GM21737 (cell line): ENCODE data around the gene MYBPC2.
"Not testable (repeated sequence)": the region's sequence is repeated elsewhere in the genome, so short reads cannot be mapped to it uniquely, and the experiment has no call there.

Experiments used
- ATAC-seq: cut with Tn5 transposase; IDR thresholded peaks from one replicate; pipeline ENCODE4 v1.9.1; 2021; ENCODE audit warnings: mild to moderate bottlenecking, moderate library complexity; ENCODE audit not compliant: unreplicated experiment

Gene MYBPC2

DNA sequence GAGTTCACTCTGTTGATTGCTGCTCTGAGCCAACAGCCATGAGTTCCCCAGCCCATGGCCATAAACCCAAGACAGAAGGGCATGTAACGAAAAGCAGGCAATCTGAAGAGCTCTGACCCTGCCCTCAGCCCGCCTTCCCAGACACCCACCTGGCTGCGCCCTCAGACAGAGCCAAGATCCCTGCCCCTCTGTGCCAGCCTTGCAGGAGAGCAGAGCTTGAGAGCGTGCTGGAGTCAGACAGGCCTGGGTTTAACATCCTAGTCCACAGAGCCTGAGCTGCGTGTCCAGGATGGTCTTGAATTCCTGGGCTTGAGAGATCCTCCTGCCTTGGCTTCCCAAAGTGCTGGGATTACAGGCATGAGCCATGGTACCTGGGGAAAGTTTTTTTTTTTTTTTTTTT lies 24.6 kb downstream of the MYBPC2 start:
- ATAC-seq = no peak

DNA sequence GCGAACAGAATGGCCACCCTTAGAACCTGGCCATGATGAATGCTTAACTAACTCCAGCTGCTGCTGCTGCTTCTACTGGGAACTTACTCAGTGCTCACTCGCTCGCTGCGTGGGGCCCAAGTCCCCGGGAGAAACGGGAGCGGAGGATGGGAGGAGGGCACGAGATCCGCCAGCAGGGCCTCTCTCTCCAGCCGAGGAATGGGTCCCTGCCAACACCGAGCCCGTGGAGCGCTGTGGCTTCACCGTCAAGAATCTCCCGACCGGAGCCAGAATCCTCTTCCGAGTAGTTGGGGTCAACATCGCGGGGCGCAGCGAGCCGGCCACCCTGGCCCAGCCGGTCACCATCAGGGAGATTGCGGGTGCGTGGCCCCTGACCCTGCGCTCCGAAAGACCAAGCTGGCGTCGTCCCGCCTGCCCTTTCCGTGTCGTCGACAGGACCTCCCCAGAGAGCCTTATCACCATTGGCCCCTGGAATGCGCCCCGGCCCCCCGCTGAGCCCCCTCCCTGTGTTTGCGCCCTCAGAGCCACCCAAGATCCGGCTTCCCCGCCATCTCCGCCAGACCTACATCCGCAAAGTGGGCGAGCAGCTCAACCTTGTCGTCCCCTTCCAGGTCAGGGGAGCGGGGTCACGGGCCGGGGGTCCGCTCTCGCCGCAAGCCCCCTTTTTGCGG lies 25.8 kb downstream of the MYBPC2 start:
- no peak for ATAC-seq

DNA sequence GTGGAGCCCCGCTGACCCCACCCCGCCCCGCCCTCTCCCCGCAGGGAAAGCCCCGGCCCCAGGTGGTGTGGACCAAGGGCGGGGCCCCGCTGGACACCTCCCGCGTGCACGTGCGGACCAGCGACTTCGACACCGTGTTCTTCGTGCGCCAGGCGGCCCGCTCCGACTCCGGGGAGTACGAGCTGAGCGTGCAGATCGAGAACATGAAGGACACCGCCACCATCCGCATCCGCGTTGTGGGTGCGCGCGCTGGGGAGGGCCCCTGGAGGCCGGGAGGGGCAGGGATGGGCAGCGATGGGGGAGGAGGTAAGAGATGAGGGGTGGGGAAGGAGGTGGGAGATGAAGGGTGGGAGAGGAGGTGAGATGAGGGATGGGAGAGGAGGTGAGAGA lies 26.4 kb downstream of the MYBPC2 start:
- ATAC-seq = no peak

DNA sequence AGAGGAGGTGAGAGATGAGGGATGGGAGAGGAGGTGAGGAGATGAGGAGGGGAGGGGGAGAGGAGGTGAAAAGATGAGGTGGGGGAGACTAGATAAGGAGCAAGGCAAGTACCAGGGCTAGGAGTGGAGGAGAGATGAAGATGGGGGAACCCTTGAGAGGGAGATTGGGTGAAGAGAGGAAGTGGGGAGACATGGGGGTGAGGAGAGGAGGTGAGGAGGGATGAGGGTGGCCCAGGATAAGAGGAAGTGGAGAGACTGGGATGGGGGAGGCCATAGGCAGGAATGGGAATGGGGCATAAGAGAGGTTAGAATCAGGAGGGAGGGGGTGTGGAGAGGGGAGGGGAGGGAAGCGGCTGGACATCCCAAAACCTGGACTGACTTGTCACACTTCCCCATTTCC lies 26.9 kb downstream of the MYBPC2 start:
- ATAC-seq = no peak

DNA sequence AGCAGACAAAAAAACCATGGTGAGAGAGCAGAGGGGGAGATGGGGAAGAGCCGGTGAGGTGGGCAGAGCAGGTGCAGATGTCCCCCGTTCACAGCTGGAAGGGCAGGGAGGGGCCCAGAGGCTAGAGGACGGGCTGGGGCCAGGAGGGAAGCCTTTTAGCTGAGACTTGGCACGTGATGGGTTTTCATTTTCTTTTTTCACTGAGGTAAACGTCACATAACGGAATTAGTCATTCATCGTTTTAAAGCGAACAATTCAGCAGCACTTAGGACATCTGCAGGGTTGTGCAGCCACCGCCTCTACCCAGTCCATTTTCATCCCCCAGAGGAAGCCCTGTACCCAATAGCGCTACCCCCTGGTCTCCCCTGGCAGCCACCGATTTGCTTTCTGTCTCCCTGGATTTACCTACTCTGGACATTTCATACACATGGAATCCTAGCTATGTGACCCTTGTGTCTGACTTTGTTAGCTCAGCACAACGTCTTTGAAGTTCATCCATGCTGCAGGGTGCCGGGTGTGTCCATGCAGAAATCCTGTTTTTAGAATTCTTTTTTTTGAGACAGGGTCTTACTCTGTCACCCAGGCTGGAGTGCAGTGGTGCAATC lies 27.6 kb downstream of the MYBPC2 start:
- ATAC-seq = peak; percentile 56

DNA sequence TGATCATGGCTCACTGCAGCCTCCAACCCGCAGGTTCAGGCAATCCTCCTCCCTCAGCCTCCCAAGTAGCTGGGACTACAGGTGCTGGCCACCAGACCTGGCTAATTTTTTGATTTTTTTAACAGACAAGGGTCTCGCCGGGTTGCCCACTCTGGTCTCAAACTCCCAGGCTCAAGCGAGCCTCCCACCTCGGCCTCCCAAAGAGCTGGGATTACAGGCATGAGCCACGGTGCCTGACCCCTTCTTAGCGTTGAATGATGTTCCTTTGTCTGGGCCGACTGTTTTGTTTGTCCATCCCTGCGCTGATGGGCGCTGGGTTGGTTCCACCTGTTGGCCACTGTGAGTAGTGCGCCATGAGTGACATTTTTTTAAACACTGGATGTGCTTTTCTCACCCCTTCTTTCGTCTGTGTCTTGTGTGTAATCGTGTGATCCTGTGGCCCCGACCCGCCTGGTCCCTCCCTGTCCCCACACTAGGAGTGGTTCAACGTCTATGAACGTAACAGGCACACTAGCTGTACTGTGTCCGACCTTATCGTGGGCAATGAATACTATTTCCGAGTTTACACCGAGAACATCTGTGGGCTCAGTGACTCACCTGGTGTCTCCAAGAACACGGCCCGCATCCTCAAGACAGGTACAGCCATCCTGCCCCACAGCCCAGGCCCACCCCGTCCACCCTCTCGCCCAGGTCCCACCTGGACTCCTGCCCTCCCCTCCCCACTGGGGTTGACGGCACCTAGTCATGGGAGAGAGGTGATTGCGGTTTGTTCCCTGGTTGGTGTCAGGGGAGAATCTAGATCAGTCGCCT lies 28.6 kb downstream of the MYBPC2 start:
- no peak for ATAC-seq

DNA sequence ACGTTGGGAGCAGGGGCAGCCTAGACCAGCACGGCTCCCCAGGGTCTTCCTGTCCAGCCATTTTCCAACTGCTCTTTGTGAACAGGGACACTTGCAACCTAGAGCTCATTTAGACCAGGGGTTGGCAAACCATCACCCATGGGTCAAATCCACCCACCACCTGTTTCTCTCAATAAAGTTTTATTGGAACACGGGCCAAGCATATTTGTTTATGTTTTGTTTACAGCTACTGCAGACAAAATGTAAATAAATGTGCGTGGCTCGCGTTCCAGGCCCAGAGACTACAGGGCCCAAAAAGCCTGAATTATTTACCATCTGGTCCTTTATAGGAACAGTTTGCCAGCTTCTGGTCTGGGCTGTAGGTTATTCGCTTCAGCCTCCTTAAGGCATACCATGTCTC lies 30.3 kb downstream of the MYBPC2 start:
- no peak for ATAC-seq

DNA sequence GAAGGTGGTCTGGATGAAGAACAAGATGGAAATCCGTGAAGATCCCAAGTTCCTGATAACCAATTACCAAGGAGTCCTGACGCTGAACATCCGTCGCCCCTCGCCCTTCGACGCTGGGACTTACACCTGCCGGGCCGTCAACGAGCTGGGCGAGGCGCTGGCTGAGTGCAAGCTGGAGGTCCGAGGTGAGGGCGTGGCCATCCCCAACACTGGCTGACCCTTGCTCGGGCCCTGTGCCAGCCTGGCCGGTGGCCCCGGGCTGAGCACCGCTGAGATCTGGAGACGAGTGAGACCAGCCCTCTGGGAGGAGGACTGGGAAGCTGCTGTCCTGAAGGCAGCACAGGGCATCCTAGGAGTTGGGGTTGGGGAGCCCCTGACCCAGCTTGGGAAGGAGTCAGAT lies 31.7 kb downstream of the MYBPC2 start:
- ATAC-seq = no peak

DNA sequence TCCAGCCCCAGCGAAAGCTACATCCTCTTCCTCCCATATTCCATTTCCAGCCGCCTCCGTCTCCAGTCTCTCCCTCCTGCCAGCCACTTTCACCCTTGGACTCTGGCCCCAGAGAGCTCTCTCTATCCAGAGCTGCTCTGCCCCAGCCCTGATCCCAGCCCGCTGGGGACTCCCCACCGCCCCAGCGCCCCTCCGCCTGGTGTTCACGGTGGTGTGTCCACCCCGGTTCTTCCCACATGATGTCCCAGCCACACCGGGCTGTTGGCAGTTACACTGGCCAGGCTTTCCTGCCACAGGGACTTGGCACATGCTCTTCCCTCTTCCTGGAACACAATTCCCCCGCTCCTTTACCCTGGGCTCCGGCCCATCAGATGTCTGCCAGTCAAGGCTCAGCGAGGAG lies 32.3 kb downstream of the MYBPC2 start:
- ATAC-seq = no peak

DNA sequence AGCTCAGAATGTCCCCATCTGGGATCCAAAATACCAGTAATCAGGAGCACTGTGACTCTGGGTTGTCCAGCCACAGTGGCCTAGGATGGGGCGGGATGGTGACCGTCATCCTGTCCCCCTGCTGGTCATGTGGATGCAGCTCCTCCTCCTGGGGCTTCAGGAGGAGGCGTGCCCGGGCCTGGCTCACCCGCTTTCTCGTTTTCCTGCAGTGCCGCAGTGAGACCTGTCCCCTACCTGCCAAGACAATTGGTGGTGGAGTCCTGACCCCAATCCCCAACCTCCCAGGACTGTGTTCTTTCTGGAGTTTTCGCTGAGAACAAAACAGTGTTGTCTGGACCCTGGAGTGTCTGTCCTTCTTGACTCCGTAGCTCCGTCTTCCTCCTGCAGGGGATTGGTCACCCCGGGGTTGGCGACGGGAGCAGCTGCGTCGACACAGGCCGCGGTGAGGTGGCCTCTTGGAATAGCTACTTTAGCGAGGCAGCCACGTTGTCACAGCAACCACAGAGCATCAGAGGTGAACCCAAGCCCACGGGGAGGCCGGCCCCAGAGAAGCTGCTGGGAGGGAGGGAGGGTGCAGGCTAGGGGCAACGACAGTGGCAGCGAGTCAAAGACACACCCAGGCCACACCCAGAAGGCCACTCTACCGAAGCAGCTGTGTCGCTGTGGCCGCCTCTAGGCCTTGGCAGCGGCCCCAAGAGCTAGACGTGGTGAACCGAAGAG lies 33.5 kb downstream of the MYBPC2 start:
- no peak for ATAC-seq

DNA sequence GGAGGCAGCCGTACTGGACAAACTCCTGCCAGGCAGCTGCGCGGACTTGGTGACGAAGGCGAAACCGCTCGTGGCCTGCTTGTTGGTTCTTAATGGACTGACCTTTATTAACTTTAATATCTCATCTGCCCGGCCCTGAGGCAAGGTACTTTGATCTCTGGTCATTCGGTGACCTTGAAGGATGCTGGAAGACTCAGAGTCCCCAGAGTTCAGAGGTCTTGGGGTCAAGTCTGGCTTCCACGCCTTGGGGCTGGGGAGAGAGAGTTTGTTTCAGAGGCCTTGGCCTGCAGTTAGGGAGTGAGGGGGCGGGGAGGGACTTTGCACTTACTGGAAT lies 34.0 kb downstream of the MYBPC2 start:
- ATAC-seq = no peak

DNA sequence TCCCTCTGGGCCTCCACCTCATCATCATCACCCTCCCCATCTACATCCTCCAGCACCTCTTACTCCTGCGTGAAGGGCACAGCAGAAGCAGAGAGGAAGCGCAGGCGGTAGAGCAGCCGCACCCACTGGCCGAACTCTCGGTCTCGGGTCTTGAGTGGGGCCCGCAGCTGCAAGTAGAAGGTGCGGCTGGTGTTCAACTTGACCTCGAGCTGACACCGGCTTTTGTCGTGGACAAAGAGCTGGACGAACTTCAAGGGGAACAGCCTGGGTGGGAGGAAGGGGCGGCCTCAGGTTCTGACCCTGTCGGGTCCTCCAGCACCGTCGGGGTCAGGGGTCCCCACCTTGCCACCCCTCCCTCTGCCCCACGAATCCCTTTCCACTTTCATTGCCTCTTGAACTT lies 34.9 kb downstream of the MYBPC2 start:
- no peak for ATAC-seq

DNA sequence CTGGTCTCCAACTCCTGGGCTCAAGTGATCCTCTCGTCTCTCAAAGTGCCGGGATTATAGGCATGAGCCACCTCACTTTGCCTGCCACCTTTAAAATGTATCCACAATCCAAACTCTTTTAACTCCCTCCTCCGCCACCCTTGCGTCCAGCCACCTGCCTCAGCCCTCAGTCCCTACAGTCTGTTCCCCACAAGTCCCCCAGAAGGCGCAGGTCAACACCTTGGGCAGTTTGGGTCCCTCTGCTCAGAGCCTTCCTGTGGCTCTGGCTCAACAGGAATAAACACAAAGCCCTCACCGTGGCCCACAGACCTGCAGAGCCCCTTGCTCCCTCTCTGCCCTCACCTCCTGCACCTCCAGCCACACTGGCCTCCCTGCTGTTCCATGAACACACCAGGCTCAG lies 36.1 kb downstream of the MYBPC2 start:
- ATAC-seq = no peak

DNA sequence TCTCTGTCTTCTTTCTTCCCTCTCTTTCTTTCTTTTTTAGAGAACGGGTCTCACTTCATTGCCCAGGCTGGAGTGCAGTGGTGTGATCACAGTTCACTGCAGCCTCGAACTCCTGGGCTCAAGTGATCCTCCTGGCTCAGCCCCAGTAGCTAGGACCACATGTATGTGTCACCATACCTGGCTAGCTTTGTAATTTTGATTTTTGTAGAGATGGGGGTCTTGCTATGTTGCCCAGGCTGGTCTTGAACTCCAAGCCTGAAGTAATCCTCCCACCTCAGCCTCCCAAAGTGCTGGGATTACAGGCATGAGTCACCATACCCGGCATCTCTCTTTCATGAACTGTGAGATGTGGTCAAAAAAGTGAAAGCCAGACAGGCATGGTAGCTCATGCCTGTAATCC lies 40.6 kb downstream of the MYBPC2 start:
- ATAC-seq = not testable (repeated sequence)

DNA sequence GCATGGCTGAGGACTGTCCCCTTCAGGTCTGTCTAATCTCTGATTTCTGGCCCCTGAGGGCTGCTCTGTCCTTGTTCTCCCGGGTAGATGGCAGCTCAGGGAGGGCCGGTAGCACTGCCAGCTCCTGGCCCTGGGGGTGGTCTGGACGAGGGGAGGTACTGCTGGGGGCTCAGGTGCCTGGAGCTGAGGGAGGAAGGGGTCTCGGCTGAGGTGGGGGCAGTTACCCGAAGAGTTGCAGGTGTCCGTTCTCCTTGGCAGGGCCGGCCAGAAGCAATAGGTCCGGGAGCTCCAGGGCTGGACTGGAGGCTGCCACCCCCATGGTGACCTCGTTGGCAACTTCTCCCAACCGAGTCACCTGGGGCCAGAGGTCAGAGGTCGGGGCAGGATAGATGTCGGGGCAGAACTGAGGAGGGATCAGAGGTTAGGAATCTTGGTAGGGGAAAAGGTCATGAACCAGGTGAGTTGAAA lies 42.4 kb downstream of the MYBPC2 start:
- ATAC-seq = no peak

DNA sequence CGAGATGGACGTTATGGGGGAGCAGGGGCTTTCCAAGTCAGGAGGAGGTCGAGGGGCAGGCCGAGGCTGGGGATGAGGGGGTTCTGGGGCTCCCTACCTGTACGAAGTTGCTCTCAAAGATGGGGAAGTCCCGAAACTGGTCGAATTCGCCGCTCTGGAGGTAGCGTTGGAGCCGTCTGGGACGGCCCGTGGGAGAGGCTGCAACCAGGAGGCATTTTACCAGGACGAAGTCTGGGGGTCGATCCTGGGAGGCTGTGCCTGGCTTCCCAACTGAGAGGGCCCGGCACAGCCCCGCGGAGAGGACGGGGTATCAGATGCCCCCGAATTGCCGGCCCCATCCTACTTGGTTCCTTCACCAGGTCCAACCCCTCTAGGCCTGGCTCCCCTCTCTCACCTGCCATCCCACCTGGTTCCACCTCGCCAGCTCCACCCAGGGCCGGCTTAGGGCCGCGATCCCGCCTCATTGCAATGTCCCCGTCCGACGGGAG lies 43.1 kb downstream of the MYBPC2 start:
- peak; percentile 24 for ATAC-seq

DNA sequence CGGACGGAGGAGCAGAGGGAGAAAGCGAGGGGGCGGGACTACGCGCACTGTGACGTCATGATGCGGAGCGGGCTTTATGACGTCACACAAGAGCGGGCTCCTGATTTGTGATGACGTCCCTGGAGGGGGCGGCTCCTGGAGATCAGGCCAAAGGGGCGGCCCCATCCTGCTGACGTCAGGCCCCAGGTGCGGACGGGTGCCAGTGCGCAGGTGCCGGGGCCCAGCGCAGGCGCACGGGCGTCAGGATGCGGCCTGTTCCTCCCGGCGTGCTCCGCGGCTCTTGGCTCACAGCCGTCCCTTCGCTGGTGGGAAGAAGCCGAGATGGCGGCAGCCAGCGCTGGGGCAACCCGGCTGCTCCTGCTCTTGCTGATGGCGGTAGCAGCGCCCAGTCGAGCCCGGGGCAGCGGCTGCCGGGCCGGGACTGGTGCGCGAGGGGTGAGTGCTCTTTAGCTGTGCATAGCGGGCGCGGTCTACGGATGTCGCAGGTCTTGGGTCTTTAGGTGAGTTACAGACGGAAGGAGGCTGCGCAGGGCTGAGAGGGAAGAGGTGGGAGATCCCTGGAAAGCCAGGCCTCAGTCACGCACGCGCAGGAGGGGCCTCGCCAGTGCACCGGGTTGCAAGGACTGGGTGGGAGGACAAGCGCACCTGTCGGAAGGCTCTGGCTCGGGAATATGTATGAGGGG lies 43.7 kb downstream of the MYBPC2 start, which contains the start of the genes EMC10 and GARIN5A:
Gene EMC10, plus strand, starts transcription at position 284 of the 683 bp plus-strand sequence. Its CDS starts 38 bp downstream, at position 322.
Gene GARIN5A, minus strand, starts transcription at position 625 of the 683 bp plus-strand sequence. Its CDS starts 460 bp downstream, at position 165.
- ATAC-seq = peak; percentile 81

DNA sequence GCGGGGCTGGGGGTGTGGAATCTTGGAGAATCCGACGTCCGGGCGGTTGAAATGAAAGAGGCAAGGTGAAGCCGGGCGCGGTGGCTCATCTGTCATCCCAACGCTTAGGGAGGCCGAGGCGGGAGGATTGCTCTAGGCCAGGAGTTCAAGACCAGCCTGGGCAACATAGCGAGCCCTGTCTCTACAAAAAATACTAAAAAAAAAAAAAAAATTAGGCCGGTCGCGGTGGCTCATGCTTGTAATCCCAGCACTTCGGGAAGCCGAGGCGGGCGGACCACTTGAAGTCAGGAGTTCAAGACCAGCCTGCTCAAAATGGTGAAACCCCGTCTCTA lies 44.2 kb downstream of the MYBPC2 start:
- no peak for ATAC-seq

DNA sequence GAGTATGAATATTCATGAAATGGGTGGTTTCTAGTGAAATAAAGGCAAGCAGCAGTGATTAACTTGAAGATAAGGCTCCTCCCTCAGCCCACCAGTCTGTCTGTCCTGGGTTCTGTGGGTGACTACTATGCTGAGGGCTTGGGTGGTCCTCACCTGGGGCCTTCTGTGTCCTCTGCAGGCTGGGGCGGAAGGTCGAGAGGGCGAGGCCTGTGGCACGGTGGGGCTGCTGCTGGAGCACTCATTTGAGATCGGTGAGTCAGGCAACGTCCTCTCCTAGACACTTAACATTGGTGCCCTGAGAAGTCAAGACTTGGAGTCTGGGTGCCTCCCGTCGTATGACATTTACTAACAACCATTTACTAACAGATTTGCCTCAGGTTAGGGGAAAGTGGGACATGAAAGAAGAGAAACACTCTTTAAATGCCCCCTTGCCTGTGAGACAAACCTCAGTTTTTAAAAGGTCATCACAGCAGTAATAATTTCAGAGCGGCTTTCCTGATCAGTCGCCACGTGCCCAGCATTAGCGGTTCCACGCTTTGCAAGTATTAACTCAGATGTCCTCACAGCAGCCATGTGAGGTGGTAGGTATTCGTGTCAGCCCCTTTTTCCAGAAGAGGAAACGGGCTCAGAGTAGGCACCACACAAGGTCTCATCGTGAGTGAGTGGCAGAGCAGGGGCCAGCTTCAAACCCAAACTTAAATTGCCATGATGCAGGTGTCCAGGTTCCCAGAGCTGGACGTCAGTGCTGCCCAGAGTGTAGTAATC lies 45.2 kb downstream of the MYBPC2 start:
- no peak for ATAC-seq
